Measurements from ENCODE around the gene MC3R.

GRCh38 chr20:56257604-56258003, 9.1 kb downstream of the MC3R start:
- no peak for TF ChIP-seq EZH2 (IDR thresholded peaks at IDR 0.05)
- TF ChIP-seq FOXP2 (optimal IDR thresholded peaks at IDR 0.05; ENCODE audit: control extremely low read depth, extremely low read length, insufficient read depth) = no peak
- TF ChIP-seq POLR2AphosphoS5 (IDR thresholded peaks at IDR 0.05; ENCODE audit: borderline replicate concordance, low read depth, low read length) = no peak

All from SK-N-MC (cell line).